Stomach (tissue), 19 donors: ENCODE results near the gene GALNT5. TPM values are rescaled to one million over a fixed set of nuclear protein-coding genes. Genes with fewer than 3 reads are reported as not detected.

Source experiments
- DNase-seq, 2 donors: peaks; one replicate each; pipeline versions ENCODE4 v3.0.0 to v3.0.0-alpha.2; 2013 to 2019
- H3K27ac ChIP-seq, 5 donors: fragments of 200-600 bp in 4 of 5; sonication (generic) in 4 of 5; one replicate each; pipeline ENCODE4 v1.5.1; 2013 to 2019; ENCODE audit warnings: mild to moderate bottlenecking in 1 of 5, moderate library complexity in 1 of 5
- H3K27me3 ChIP-seq, 3 donors: fragments of 200-600 bp; sonication (generic); one replicate each; pipeline ENCODE4 v1.5.1; 2017 to 2019; ENCODE audit warnings: mixed run types in 1 of 3
- H3K36me3 ChIP-seq, 4 donors: fragments of 200-600 bp; sonication (generic); 1 replicate in 3 of 4; 2 replicates in 1 of 4; pipeline ENCODE4 v1.5.1; 2016 to 2019
- H3K4me1 ChIP-seq, 4 donors: fragments of 200-600 bp; sonication (generic); one replicate each; pipeline ENCODE4 v1.5.1; 2016 to 2019
- H3K4me3 ChIP-seq, 4 donors: fragments of 200-600 bp; sonication (generic) in 3 of 4; one replicate each; pipeline ENCODE4 v1.5.1; 2016 to 2019; ENCODE audit warnings: mild to moderate bottlenecking in 1 of 4
- H3K9me3 ChIP-seq, 4 donors: fragments of 200-600 bp; sonication (generic); one replicate each; pipeline ENCODE4 v1.5.1; 2016 to 2019
- CTCF ChIP-seq, 7 experiments: fragments of 450-650 bp in 4 of 7; fragments of 200-600 bp in 3 of 7; sonication (generic) in 3 of 7; IDR thresholded peaks; one replicate each; pipeline ENCODE4 v1.5.1; 2016 to 2019; ENCODE audit warnings: antibody characterized with exemption in 7 of 7, control low read depth in 2 of 7, mild to moderate bottlenecking in 1 of 7
- EP300 ChIP-seq: sonication (generic); formaldehyde crosslinking; IDR thresholded peaks from one replicate; pipeline ENCODE4 v1.6.1; 2017; ENCODE audit warnings: antibody characterized with exemption
- POLR2A ChIP-seq, 4 donors: fragments of 450-650 bp; IDR thresholded peaks; one replicate each; pipeline ENCODE4 v1.6.1; 2016; ENCODE audit warnings: antibody characterized with exemption in 4 of 4, control low read depth in 2 of 4, mild to moderate bottlenecking in 1 of 4, moderate library complexity in 1 of 4
- POLR2AphosphoS5 ChIP-seq, 3 donors: sonication (generic); formaldehyde crosslinking; IDR thresholded peaks; one replicate each; pipeline ENCODE4 v1.6.1; 2016; ENCODE audit warnings: antibody characterized with exemption in 3 of 3
- WGBS, 5 donors: extraction: QIAGEN DNeasy Blood & Tissue Kit in 3 of 5; methylation state at CpG; one replicate each; pipeline versions ENCODE4 v1.1.5 to v1.1.7; 2013 to 2018; 5-methylcytosine and 5-hydroxymethylcytosine counted together
- intact Hi-C: fragments of 100-400 bp; cut with DNase I; formaldehyde crosslinking; loops from one replicate; pipeline ENCODE4 v1.15.1; 2023; ENCODE audit warnings: low total_unique reads
- long read RNA-seq, 10 donors: transcript quantifications; one replicate each; lab custom pipeline, GENCODE V29; 2026
- polyA plus RNA-seq, 3 donors: library from polyadenylated mRNA; stranded (reverse); fragments of 200-250 nt; gene quantifications; one replicate each; pipeline ENCODE4 v1.2.3, GENCODE V29; 2013
- total RNA-seq, 5 donors: library from RNA; depleted of rRNA; stranded (reverse); fragments of >200 nt; gene quantifications; one replicate each; pipeline versions ENCODE4 v1.1.0 to v1.2.3, GENCODE V29; 2014 to 2016
- donor health status: healthy with polysubstance abuse.
- donor health status: Bipolar disorder and iron deficiency.
- donor health status: healthy.

The GALNT5 gene
- total RNA-seq: 10 to 100 TPM in 3 of 5 donors, 1 to 10 TPM in 2; 2.2 to 27.5 (median 11.6) TPM
- 1 to 10 TPM; 1.1 to 1.5 (median 1.5) TPM for polyA plus RNA-seq
- long read RNA-seq, donor 1, full-length matches to known transcripts: 1 of 1 reads
- long read RNA-seq, donor 1, partial matches to known transcripts: 0 of 1 reads
- long read RNA-seq, donor 1, other reads (novel, unspliced or antisense): 0 of 1 reads
- long read RNA-seq, donor 2, full-length matches to known transcripts: 1 of 1 reads
- long read RNA-seq, donor 2, partial matches to known transcripts: 0 of 1 reads
- long read RNA-seq, donor 2, other reads (novel, unspliced or antisense): 0 of 1 reads
- long read RNA-seq, donor 3: 0 reads
- long read RNA-seq, donor 4: 0 reads
- long read RNA-seq, donor 5: 0 reads
- long read RNA-seq, donor 6: 0 reads
- long read RNA-seq, donor 7, full-length matches to known transcripts: 5 of 5 reads
- long read RNA-seq, donor 7, partial matches to known transcripts: 0 of 5 reads
- long read RNA-seq, donor 7, other reads (novel, unspliced or antisense): 0 of 5 reads
- long read RNA-seq, donor 8, full-length matches to known transcripts: 1 of 1 reads
- long read RNA-seq, donor 8, partial matches to known transcripts: 0 of 1 reads
- long read RNA-seq, donor 8, other reads (novel, unspliced or antisense): 0 of 1 reads
- long read RNA-seq, donor 9: 0 reads
- long read RNA-seq, donor 10: 0 reads

GRCh38 chr2:157257312-157258252, at the start of gene GALNT5:
Gene GALNT5 (plus strand): TSS chr2:157257705. CDS start chr2:157258083, 378 bp downstream.
- Histone ChIP-seq H3K36me3 (no peaks in the 10 kb centered on the region), H3K9me3 (no peaks in the 10 kb centered on the region), H3K4me1 (peaks cover 10 to 32% (median 20%) of the 10 kb centered on the region in 4 donors), H3K27me3 (no peaks in the 10 kb centered on the region), H3K4me3 (peak within 1 kb of the TSS; percentile 25 to 43 (median 36)), H3K27ac (peak within 1 kb of the TSS; percentile 57 to 82 (median 65))
- intact Hi-C loops: no loop called here
- TF ChIP-seq CTCF (IDR thresholded peaks at IDR 0.05) (no peak), POLR2A (IDR thresholded peaks at IDR 0.05) (no peak), EP300 (no peak), POLR2AphosphoS5 (IDR thresholded peaks at IDR 0.05) (no peak)
- peak; percentile 27 to 65 for DNase-seq
- 8 to 13% (median 12%) methylated on average over 15 of the region's 15 CpGs for WGBS, 5 donors

GRCh38 chr2:157216286-157216965, 41.1 kb upstream of the GALNT5 start:
- H3K9me3 ChIP-seq: no peaks in the 10 kb centered on the region
- no peaks in the 10 kb centered on the region for H3K27me3 ChIP-seq
- H3K4me1 ChIP-seq: no peaks in the 10 kb centered on the region
- H3K27ac ChIP-seq: no peak overlapping the region
- intact Hi-C loops: no loop called here
- TF ChIP-seq EP300: no peak
- TF ChIP-seq CTCF (IDR thresholded peaks at IDR 0.05): no peak
- TF ChIP-seq POLR2A (IDR thresholded peaks at IDR 0.05): no peak
- TF ChIP-seq POLR2AphosphoS5 (IDR thresholded peaks at IDR 0.05): no peak
- DNase-seq: no peak
- no peak overlapping the region for H3K4me3 ChIP-seq
- no peaks in the 10 kb centered on the region for H3K36me3 ChIP-seq

- Histone ChIP-seq H3K9me3 (no peaks in the 10 kb centered on the region), H3K36me3 (no peaks in the 10 kb centered on the region), H3K4me1 (no peaks in the 10 kb centered on the region), H3K4me3 (no peak overlapping the region), H3K27ac (no peak overlapping the region), H3K27me3 (no peaks in the 10 kb centered on the region)
- intact Hi-C loops: no loop called here
- WGBS, 5 donors: 92 to 99% (median 94%) methylated on average over 2 of the region's 2 CpGs
- no peak for DNase-seq
- no peak for TF ChIP-seq EP300
- no peak for TF ChIP-seq CTCF (IDR thresholded peaks at IDR 0.05)
- TF ChIP-seq POLR2A (IDR thresholded peaks at IDR 0.05): no peak
- no peak for TF ChIP-seq POLR2AphosphoS5 (IDR thresholded peaks at IDR 0.05)
Observed at GRCh38 chr2:157217409-157217808, 40.1 kb upstream of the GALNT5 start.
